Thyroid gland (tissue), 4 donors: ENCODE measurements around the gene PRKCH.

Source experiments
- CTCF ChIP-seq, 6 experiments: fragments of 200-600 bp in 3 of 6; fragments of 450-650 bp in 3 of 6; sonication (generic) in 3 of 6; IDR thresholded peaks; one replicate each; pipeline ENCODE4 v1.5.1; 2016 to 2019; ENCODE audit warnings: antibody characterized with exemption in 6 of 6, mild to moderate bottlenecking in 2 of 6, inconsistent platforms in 1 of 6, moderate library complexity in 1 of 6
- POLR2A ChIP-seq, 2 donors: fragments of 450-650 bp; IDR thresholded peaks; one replicate each; pipeline ENCODE4 v1.6.1; 2017; ENCODE audit warnings: antibody characterized with exemption in 2 of 2, mild to moderate bottlenecking in 2 of 2, moderate library complexity in 1 of 2

- TF ChIP-seq CTCF (IDR thresholded peaks at IDR 0.05) (no peak), POLR2A (IDR thresholded peaks at IDR 0.05) (no peak)
These were observed 37.4 kb upstream of the PRKCH start for GRCh38 chr14:61284001-61284400.
